GM23248 (cell line): Measurements from ENCODE around the gene CATSPERE.
"Not testable (repeated sequence)": the region's sequence is repeated elsewhere in the genome, so short reads cannot be mapped to it uniquely, and the experiment has no call there.

Experiments used
- EZH2 ChIP-seq: fragments of 200-600 bp; sonication (generic); IDR thresholded peaks from 2 replicates; pipeline ENCODE4 v1.6.1; 2018; ENCODE audit warnings: antibody characterized with exemption, mild to moderate bottlenecking; ENCODE audit not compliant: insufficient read depth, poor library complexity, severe bottlenecking
- EZH2phosphoT487 ChIP-seq: fragments of 200-600 bp; sonication (generic); IDR thresholded peaks from 2 replicates; pipeline ENCODE4 v1.6.1; 2018; ENCODE audit warnings: antibody characterized with exemption, moderate library complexity, mild to moderate bottlenecking, low read depth; ENCODE audit not compliant: insufficient read depth

GRCh38 chr1:244499484-244499883, 38.4 kb downstream of the CATSPERE start:
- not testable (repeated sequence) for TF ChIP-seq EZH2, EZH2phosphoT487
